ENCODE data around the gene TSPEAR.

The TSPEAR gene

DNA sequence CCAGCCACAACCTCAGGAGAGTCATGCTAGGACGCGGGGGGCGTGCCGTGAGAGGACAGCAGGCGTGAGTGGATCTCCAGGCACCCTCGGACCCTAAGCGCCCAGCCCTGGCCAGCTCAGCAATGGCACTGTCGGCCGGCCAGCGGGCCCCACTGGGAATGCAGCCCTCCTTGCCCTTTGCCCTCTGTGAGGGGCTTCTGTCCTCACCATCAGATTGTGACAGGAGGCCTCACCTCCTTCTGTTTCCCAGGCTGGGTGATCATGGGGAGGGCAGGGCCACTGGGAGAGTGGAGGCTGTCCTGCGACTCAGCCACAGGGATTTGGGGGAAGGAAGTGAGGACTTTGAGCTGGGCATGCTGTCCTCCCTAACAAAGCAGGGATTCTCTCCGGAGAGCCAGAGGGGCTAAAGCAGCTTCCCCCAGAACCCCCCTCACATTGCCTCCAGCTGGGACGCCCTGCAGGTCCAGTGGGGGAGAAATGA lies 262.7 kb downstream of the TSPEAR start:
- no peaks in the 10 kb centered on the region for H3F3A ChIP-seq (ENCODE audit: insufficient read depth)
- no peaks in the 10 kb centered on the region for H3K36me3 ChIP-seq (ENCODE audit: low read length)
- H3K27me3 ChIP-seq (ENCODE audit: low read length) = no peaks in the 10 kb centered on the region
- H3K4me3 ChIP-seq (ENCODE audit: insufficient read depth, low read length, poor library complexity, severe bottlenecking) = no peak overlapping the region
- no peak overlapping the region for H3K9ac ChIP-seq (ENCODE audit: low read length)
- no peaks in the 10 kb centered on the region for H3K9me2 ChIP-seq (replicated peaks; ENCODE audit: insufficient read depth, low read length)
- no peaks in the 10 kb centered on the region for H3K9me3 ChIP-seq (ENCODE audit: insufficient read depth, low read length)
- TF ChIP-seq EZH2phosphoT487 (conservative IDR thresholded peaks at IDR 0.05; ENCODE audit: low read length) = no peak
- TF ChIP-seq, protein P1, sequence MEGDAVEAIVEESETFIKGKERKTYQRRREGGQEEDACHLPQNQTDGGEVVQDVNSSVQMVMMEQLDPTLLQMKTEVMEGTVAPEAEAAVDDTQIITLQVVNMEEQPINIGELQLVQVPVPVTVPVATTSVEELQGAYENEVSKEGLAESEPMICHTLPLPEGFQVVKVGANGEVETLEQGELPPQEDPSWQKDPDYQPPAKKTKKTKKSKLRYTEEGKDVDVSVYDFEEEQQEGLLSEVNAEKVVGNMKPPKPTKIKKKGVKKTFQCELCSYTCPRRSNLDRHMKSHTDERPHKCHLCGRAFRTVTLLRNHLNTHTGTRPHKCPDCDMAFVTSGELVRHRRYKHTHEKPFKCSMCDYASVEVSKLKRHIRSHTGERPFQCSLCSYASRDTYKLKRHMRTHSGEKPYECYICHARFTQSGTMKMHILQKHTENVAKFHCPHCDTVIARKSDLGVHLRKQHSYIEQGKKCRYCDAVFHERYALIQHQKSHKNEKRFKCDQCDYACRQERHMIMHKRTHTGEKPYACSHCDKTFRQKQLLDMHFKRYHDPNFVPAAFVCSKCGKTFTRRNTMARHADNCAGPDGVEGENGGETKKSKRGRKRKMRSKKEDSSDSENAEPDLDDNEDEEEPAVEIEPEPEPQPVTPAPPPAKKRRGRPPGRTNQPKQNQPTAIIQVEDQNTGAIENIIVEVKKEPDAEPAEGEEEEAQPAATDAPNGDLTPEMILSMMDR (IDR thresholded peaks at IDR 0.05; ENCODE audit: insufficient read depth, low read length, poor library complexity, severe bottlenecking) = no peak
- H4K20me1 ChIP-seq (ENCODE audit: low read depth, low read length) = no peaks in the 10 kb centered on the region
- no peak overlapping the region for H3K27ac ChIP-seq (ENCODE audit: low read depth, low read length)
- H3K4me2 ChIP-seq (ENCODE audit: low read depth, low read length, poor library complexity, severe bottlenecking) = no peak overlapping the region
- no peaks in the 10 kb centered on the region for H3K79me2 ChIP-seq (ENCODE audit: insufficient read depth, low read length)
- H2AFZ ChIP-seq (ENCODE audit: low read depth, low read length, severe bottlenecking) = no peak overlapping the region

Data from SU-DHL-6 (cell line).